GM19328 (cell line): ENCODE results near the gene GRM7.

Experiments used
- ATAC-seq: cut with Tn5 transposase; IDR thresholded peaks from one replicate; pipeline ENCODE4 v1.9.1; 2021; ENCODE audit warnings: mild to moderate bottlenecking, moderate library complexity; ENCODE audit not compliant: unreplicated experiment

Gene GRM7

GRCh38 chr3:7469866-7470265, 609.0 kb downstream of the GRM7 start:
- no peak for ATAC-seq

DNA sequence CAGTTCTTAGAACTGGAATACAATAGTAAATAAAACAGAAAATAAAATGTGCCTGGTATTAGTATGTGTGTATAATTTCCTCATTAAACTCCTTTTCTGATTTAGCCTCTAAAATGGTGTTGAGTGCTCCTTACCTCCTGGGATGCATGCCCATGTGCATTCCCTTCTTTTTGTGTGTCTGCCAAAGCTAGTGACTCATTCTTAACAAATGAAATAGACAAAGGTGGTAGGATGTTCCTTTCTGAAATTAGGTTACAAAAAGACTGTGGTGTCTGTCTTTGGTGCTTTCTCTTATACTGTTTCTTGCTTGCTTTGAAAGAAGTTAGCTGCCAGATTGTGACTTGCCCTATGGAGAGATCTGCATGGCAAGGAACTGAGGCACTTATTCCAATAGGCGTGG, 623.7 kb downstream of the GRM7 start:
- ATAC-seq: no peak

DNA sequence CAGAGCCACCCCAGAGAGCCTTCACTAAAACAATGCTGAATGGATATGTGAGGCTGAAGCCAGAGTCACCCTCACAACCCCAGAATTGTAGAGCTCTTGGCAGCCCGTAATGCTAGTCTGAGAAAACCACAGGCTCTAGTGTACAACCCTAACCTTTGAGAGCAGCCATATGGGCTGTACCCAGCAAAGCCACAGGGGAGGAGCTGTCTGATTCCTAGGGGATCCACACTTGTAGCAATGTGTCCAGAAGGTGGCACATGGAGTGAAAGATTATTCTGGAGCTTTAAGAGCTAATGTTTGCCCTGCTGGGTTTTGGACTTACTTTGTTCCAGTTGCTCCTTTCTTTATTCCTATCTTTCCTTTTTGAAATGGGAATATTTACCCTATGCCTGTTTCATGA, 626.8 kb downstream of the GRM7 start:
- ATAC-seq: no peak

GRCh38 chr3:7489417-7489816, 628.5 kb downstream of the GRM7 start:
- ATAC-seq: no peak

- no peak for ATAC-seq
Measured at GRCh38 chr3:7498715-7499114, 637.8 kb downstream of the GRM7 start.

GRCh38 chr3:7503431-7503830, 642.5 kb downstream of the GRM7 start:
- no peak for ATAC-seq

- ATAC-seq: no peak
Measured at GRCh38 chr3:7504886-7505775, 644.2 kb downstream of the GRM7 start.

- no peak for ATAC-seq
Measured at GRCh38 chr3:7506606-7507180, 645.8 kb downstream of the GRM7 start.

- ATAC-seq: no peak
Measured at GRCh38 chr3:7508821-7509220, 647.9 kb downstream of the GRM7 start.

GRCh38 chr3:7512048-7512447, 651.1 kb downstream of the GRM7 start:
- no peak for ATAC-seq

- no peak for ATAC-seq
Measured at GRCh38 chr3:7518026-7518425, 657.1 kb downstream of the GRM7 start.

GRCh38 chr3:7518456-7518855, 657.5 kb downstream of the GRM7 start:
- ATAC-seq: no peak

DNA sequence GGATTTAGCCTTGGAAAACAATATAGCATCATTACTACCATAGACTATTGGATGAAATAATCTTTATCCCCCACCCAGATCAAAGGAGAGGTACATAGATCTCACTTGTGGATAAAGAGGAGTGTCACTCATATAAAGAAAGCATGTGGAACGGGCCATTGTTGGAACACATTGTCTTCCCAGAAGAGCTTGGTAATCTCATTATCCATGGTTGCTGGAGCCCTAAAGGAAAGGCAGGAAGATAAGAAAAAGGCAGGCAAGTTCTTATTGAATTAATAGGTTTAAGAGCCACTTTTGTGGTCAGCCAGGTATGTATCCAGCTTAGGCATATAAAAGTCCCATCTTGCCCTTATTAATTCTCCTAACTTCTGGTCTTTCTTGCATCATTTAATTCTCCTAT, 659.1 kb downstream of the GRM7 start:
- ATAC-seq: no peak

DNA sequence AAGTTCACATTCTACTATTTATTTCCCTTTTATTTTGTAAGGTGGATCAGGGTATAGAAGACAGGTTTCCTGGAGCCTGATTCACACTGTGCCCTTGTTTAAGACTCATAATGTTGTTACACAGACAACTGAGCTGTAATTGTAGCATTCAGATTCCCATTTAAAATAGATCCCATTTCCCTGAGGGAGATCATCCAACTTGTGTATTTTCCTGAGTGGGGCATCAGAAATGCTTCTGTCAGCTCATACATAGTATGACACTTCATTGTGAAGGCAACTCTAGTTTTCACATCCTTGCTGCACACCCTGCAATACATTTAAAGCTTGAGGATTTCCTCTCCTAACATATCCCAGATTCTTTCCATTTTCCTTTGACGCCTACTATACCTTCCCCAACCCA, 659.7 kb downstream of the GRM7 start:
- no peak for ATAC-seq

DNA sequence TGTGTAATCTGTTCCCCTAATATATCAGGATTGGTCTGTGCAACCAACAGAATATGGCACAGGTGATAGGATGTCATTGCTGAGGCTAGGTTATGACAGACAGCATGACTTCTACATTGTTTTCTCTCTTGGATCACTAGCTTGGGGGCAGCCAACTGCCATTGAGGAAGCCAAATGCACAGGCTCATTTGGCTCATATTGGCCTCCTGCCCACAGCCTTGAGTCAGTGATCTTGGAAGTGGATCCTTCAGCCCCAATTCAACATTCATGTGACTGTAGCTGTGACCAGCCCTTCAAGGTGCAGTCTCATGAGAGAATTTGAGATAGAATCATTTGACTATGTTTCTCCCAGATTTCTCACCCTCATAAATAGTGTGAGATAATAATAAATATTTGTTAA, 675.6 kb downstream of the GRM7 start:
- no peak for ATAC-seq

DNA sequence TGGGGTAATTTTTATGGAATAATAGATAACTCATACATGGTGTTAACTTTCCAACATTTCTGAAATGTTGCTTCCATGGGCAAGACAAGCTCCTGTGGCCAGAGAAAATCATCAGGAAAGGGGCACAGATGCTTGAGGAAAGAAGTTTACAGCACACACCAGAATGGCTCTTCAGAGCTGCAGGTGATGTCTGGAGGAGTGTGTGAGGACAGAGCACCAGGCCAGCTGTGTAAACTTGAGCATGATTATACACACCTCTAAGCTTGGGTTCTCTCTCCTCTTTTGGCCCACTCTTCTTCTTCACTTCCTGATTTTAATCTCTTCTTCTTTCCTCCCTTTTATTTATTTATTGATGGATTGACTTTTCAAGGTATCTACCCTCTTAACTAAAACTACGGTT, 676.0 kb downstream of the GRM7 start:
- no peak for ATAC-seq

- ATAC-seq: no peak
Measured at GRCh38 chr3:7543294-7543880, 682.5 kb downstream of the GRM7 start.

DNA sequence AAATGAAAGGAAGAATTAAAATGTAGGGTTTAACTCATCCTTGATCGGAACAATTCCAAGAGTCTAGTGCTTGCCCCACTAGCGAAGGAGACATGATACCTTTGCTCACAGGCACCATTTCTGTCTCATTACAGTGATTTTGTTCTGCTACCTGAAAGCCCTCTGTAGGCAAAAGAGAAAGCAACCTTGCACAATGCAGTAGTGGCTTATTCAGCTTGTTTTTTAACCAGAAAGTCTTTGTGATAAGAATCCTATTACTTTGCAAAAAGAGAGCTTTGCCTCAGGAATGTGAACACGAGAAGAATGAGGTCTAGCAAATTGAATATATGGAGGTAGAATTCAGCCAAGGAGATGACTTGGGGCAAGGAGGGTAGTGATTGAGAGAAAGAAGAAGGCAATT, 684.4 kb downstream of the GRM7 start:
- ATAC-seq: no peak

- ATAC-seq: no peak
Measured at GRCh38 chr3:7546253-7546652, 685.3 kb downstream of the GRM7 start.

DNA sequence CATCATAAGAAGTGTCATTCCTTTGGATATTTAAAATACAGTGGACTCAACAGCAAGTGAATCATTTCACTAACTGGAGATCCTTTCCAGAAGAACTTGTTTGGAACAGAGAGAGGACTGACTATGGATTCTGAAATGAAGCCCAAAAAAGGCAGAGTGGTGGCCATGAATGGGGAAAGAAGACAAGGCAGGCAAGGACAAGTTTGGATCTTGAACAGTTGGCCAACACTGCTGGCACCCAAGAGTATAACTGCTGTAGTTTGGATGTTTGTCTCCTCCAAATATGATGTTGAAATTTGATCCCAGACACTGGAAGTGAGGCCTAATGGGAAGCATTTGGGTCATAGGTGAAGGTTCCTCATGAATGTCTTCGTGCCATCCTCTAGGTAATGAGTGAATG, 686.9 kb downstream of the GRM7 start:
- no peak for ATAC-seq

DNA sequence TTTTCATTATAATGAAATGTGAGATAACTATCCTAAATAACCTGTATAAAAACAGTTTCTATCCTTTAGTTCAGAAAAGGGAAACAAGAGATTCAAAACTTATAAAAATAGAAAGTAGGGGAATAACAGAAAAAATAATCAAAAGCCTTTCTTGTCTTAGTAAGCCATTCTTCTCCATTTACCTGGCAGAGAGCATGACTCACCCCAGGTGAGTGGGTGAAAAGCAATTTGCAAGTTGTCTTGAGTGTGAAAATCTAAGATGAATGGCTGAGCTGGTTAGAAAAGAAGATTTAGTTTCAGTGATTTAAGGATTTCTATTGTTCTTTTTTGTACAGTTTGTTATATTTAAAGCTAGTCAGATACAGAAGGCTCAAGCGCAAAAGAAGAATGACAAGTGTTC, 702.0 kb downstream of the GRM7 start:
- ATAC-seq: no peak

DNA sequence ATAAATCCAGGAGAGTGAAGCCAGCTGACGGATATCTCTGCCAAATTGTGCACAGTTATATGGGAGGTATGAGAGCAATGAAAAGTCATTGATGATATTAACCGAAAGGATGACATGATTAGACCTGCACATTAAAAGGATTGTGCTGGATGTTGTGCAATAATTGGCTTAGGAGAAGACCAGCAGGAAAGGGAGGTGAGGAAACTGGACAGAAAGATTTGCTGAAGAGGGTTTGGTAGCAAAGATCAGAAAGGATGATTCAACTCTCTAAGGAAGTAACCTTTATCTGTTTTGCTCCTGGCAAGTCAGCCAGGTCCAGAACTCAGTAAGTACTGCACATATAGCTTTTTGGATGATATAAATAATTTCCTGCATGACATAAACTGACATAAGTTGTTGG, 704.7 kb downstream of the GRM7 start:
- no peak for ATAC-seq
